Posterior vena cava (tissue), 2 donors: Measurements from ENCODE around the gene SNCAIP. TPM values are rescaled to one million over a fixed set of nuclear protein-coding genes. Genes with fewer than 3 reads are reported as not detected.

Experiments
- DNase-seq: peaks from one replicate; pipeline ENCODE4 v3.0.0-alpha.2; 2020; ENCODE audit warnings: low spot score
- intact Hi-C, 2 donors: fragments of 100-400 bp; cut with DNase I; formaldehyde crosslinking; loops; one replicate each; pipeline versions ENCODE4 v1.14.1 to v1.14.2; 2022 to 2023
- total RNA-seq, 2 donors: library from RNA; stranded (reverse); fragmentation: NEBNext Ultra II Directional; extraction: Animal tissue kit (Norgen Biotek cat#: 25700); gene quantifications; one replicate each; pipeline ENCODE4 v1.2.1, GENCODE V29; 2021
- donor health status: DM: yes; HTN: yes; CAD: no.
- donor health status: DM: yes; HTN: yes; CAD: no.

The SNCAIP gene
- total RNA-seq, 2 donors from 2014 or later = 3.8 to 4.1 TPM

- DNase-seq = no peak
Measured at GRCh38 chr5:122412966-122413365, 100.9 kb downstream of the SNCAIP start.

DNA sequence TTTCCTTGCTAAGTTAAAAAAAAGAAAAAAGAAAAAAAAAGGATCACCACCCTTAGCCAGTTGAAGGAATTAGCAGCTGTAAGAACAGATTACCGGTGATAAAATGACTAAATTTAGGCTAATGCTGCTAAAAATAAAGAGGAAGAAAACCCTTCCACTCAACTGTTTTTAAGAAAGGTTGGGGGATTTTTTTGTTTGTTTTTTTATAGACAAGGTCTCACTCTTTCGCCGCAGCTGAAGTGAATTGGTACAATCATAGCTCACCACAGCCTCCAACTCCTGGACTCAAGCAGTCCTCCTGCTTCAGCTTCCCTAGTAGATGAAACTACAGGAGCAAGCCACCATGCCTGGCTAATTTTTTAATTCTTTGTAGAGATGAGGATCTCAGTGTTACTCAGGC, 101.7 kb downstream of the SNCAIP start:
- intact Hi-C loops = loop anchor here (10.0 kb wide), 1 partner anchor 219 kb away; no protein-coding TSS in a partner anchor
- DNase-seq = no peak

More at GRCh38 chr5:122412966-122413365, 100.9 kb downstream of the SNCAIP start:
- intact Hi-C loops = loop anchor here (10.0 kb wide), 1 partner anchor 218 kb away; no protein-coding TSS in a partner anchor

DNA sequence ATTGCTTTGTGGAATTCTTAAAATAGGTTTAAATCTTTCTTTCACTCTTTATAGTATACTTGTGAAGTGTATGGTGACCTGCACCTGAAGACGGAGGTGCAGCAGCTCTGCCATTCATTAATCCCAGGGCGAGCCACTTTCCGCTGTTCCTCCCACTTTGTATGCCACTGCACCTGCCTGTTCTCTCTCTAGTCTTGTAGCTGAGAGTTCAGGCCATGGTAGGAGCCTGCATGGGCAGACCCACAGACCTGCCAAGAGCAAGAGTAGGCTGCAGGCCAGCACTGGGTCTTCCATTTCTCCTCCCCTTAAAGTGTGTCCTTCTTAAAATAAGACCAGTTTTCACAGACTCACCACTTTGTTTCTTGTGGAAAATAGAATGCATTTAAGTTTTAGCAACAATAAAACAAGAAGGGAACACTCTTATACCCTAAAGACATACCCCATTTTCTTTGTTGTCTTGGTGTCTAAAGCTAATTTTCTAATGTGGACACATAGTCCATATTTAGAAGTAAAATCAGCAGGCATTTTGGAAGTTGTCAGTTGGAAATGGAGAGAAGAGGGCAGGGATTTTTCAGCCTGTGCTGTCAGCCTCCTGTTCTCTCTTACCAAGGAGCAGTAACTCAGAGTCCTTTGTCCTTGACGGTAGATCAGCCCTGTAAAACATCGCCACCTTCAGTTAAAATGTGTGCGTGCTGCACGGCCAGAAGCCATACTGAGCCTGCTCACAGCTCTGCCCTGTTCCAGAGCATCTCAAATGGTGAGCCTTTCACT, 103.2 kb downstream of the SNCAIP start:
- intact Hi-C loops = loop anchor here (10.0 kb wide), 1 partner anchor 220 kb away; no protein-coding TSS in a partner anchor
- peak; percentile 65 for DNase-seq

DNA sequence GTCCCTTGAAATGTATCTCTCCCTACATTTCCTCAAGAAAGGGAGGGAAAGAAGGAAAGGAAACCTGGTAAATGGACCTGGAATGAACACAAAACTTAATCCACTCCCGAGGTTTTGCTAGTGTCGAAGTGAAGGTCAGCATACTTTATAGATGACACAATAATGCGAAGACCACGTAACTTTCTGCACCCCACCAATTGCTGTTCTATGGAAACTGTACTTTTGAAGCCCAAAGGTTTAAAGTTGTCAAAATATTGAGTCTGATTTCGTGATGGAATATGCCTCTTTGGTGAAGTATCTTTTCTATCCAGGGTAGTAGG, 103.7 kb downstream of the SNCAIP start:
- no peak for DNase-seq
- intact Hi-C loops = loop anchor here (10.0 kb wide), 1 partner anchor 221 kb away; no protein-coding TSS in a partner anchor

- no peak for DNase-seq
- intact Hi-C loops = loop anchor here (10.0 kb wide), 1 partner anchor 225 kb away; no protein-coding TSS in a partner anchor
Measured at GRCh38 chr5:122419142-122419894, 107.3 kb downstream of the SNCAIP start.

- intact Hi-C loops = no loop called here
- no peak for DNase-seq
Measured at GRCh38 chr5:122420091-122420490, 108.1 kb downstream of the SNCAIP start.

DNA sequence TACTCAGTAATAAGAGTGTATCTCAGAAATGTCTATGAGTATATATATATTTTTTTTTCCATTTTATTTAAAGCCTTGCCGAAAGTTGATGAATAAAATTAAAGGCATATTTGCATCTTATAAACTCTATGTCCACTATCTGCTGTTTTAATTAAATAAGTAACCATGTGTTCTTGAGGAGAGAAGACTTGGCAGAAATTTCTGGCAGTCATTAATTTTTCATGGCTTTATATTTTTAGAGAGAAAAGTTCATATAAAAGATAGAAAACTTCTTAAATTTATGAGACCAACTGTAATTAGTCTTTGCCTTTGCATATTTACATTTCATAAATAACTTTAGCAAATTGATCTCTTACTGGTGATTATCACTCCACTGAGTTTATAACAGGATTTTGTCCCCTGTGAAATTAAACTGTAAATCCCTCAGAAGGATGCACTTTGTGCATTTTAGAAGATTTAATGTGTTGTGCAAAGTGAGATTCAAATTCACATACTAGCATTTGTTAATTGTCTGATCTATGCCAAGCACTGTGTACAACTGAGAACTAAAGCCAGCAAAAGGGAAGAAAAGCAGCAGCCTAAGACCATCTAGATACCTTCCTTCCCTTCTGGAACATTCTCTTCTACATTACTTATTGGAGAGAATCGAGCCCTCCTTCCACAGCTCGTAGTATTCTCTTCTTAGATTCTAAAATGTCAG, 108.7 kb downstream of the SNCAIP start:
- no peak for DNase-seq
- intact Hi-C loops = no loop called here

DNA sequence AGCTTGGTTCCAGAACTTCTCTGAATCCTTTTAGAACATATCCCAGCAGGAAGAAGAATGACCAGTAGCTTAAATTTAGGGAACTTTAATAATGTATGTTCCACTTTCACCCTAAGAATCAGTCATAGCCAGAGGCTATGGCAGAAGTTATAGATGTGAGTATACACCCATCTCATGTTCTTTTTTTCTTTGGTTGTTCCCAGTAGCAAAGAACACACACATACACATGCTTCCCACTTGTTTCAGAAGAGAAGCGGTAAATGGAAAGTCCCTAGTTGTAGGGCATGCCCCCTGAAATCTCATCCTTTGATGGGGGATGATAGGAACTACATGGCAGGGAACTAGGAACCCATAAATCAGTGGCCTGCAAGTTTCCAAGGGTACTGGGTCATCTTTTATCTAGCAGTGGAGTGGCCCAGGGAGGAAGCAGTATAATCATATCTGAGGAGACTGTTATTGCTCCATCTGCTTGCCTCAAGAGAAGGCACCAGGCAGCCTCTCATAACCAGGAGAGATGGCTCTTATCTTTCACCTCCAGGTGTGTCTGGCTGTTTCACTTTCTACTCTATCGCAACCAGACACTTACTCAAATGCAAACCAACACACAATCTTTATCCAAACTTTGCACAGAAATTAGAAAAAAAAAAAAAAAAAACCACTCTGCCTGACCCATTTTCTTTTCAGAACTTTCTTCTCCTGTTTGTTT, 109.5 kb downstream of the SNCAIP start:
- intact Hi-C loops = no loop called here
- DNase-seq = no peak

DNA sequence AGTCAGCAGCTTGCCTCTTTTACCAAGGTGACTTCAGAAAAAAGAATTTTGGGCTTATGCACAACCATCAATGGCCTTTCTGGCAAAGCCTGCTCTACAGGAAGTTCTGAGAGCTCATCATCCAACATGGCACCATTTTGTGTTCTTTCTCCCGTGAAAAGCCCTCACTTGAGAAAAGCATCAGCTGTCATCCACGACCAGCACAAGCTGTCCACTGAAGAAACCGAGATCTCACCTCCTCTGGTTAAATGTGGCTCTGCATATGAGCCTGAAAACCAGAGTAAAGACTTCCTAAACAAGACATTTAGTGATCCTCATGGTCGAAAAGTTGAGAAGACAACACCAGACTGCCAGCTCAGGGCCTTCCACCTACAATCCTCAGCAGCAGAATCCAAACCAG, 111.2 kb downstream of the SNCAIP start:
- intact Hi-C loops = no loop called here
- no peak for DNase-seq

DNA sequence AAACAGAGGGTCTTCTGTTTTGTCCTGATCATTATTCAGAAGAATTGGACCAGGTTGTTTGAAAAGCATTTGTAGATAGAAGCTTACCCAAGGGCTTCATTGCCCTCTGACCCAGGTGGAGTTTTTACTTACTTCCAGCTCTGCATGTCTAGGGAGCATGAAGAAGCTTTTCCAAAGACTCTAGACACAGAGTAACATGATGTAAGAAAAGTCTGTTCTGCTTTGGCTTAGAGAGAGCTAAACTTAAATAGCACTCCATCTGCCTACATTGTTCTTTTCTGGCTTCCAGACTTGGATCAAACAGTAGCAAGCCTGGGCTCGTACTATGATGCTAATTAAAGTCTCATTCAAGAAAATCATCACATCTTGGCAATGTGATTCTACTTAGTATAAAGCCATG, 112.1 kb downstream of the SNCAIP start:
- intact Hi-C loops = no loop called here
- no peak for DNase-seq

DNA sequence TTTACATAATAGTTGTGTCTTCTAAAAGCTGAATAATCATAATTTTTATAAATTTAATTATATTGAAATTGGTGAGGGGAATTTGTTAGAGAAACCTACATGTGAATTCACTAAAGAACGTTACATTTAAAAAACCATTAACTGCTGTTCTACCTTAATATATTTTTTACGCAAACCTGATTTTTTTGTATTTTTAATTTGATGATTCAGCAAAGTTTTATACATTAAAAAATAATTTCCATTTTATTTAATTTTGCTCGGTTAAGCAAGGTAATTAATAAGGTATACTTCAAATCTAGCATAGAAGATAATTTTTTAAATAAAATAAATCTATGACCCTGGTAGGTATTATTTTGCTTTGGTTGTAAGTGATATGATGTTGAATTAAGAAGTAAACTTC, 114.3 kb downstream of the SNCAIP start:
- DNase-seq = no peak
- intact Hi-C loops = no loop called here

GRCh38 chr5:122427621-122428020, 115.6 kb downstream of the SNCAIP start:
- intact Hi-C loops = no loop called here
- DNase-seq = no peak

- DNase-seq = no peak
- intact Hi-C loops = no loop called here
Measured at GRCh38 chr5:122429545-122430318, 117.7 kb downstream of the SNCAIP start.

DNA sequence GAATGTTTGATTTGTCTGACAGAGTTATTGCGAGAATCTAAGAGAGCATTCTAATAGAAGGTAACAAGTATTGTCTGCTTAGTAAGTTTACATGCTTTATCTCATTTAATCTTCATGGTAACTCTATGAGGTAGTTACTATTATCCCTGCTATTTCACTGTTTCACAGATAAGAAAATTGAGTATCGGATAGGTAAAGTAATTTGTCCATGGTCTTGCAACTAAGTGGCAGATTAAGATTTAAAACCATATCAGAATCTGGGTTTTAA, 118.2 kb downstream of the SNCAIP start:
- intact Hi-C loops = no loop called here
- DNase-seq = no peak

- intact Hi-C loops = no loop called here
- no peak for DNase-seq
Measured at GRCh38 chr5:122431298-122431697, 119.3 kb downstream of the SNCAIP start.

- intact Hi-C loops = no loop called here
- no peak for DNase-seq
Measured at GRCh38 chr5:122434205-122434970, 122.4 kb downstream of the SNCAIP start.

DNA sequence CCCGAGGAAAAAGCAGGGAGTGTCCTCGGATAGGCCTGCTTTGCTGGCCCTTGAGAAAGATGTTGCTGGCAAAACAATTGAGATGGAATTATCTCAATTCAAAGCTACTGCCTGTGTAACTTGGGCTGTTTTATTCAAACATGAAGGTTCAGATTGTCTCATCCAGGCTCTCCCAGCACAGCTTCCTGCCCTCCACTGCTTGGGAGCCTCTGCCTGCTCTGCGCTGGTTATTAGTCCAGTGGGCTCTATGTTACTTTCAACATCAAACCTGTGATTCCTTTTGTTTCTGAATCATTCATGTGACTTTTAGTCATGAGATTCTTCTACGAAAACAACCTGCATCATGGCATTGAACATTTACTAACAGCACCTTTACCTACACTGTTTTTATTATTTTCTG, 123.2 kb downstream of the SNCAIP start:
- intact Hi-C loops = no loop called here
- no peak for DNase-seq

- intact Hi-C loops = no loop called here
- no peak for DNase-seq
Measured at GRCh38 chr5:122435761-122436160, 123.7 kb downstream of the SNCAIP start.
